ENCODE data around the gene PCDHGA10. TPM values are rescaled to one million over a fixed set of nuclear protein-coding genes. Genes with fewer than 3 reads are reported as not detected.

The PCDHGA10 gene
- total and polyA plus RNA-seq, 2 of the 8 experiments (the other 6 are each of a cell fraction or from before 2014, with no cell fraction given), result 2.2 to 6.4 TPM

- no peak overlapping the region for H2AK5ac ChIP-seq (ENCODE audit: low read depth, low read length)
- H3K27ac ChIP-seq (ENCODE audit: low read depth, low read length), result no peak overlapping the region
- H3K4ac ChIP-seq (replicated peaks; ENCODE audit: insufficient read length, low read depth, low read length), result no peak overlapping the region
- H2AFZ ChIP-seq (ENCODE audit: low read length), result no peak overlapping the region
- H2BK120ac ChIP-seq (replicated peaks; ENCODE audit: low read depth, low read length), result no peak overlapping the region
- no peak overlapping the region for H2BK12ac ChIP-seq (ENCODE audit: low read depth, low read length)
- no peak overlapping the region for H3K9ac ChIP-seq (replicated peaks in 1 of 4; ENCODE audit: extremely low read depth in 1 of 4, low read depth in 3 of 4, low read length in 3 of 4)
- FAIRE-seq (no peak), DNase-seq (ENCODE audit: low read depth in 1 of 2, low spot score in 2 of 2) (no peak)
- H3K56ac ChIP-seq (replicated peaks; ENCODE audit: insufficient read length, low read depth, low read length), result no peak overlapping the region
- no peak overlapping the region for H3K23ac ChIP-seq (ENCODE audit: insufficient read length)
- no peak overlapping the region for H4K91ac ChIP-seq (replicated peaks; ENCODE audit: insufficient read length, low read length)
- H4K20me1 ChIP-seq (replicated peaks in 1 of 2; ENCODE audit: control insufficient read depth in 1 of 2, insufficient read depth in 2 of 2, low read length in 2 of 2), result no peaks in the 10 kb centered on the region
- H3K4me1 ChIP-seq (replicated peaks in 1 of 4; ENCODE audit: control insufficient read depth in 3 of 4, insufficient read depth in 4 of 4, low read length in 3 of 4), result no peaks in the 10 kb centered on the region
- WGBS, 2 experiments (ENCODE audit: extremely low coverage in 1 of 2, insufficient coverage in 1 of 2, insufficient read length in 1 of 2, insufficient replicate concordance in 2 of 2, low coverage in 1 of 2, low lambda C conversion rate in 2 of 2, missing lambda C conversion rate in 1 of 2), result 90% methylated on average over 3 of the region's 3 CpGs; no CpG with 5 or more reads in 1 of the 2 experiments
- H3K23me2 ChIP-seq (ENCODE audit: low read depth, low read length), result no peaks in the 10 kb centered on the region
- no peak overlapping the region for H4K5ac ChIP-seq (ENCODE audit: insufficient read length, low read depth, low read length)
- H3K4me3 ChIP-seq (ENCODE audit: extremely low read depth in 1 of 4, insufficient read depth in 2 of 4, low read depth in 3 of 4, low read length in 4 of 4), result no peak overlapping the region
- CTCF ChIA-PET (ENCODE audit: partially characterized antibody), result interaction anchor here (0.8 to 4.5 kb wide), 5 partner anchors 13 to 59 kb away, joined by 4 to 31 read pairs (median 6); partner anchors contain the start of gene PCDHGA10
- no peak overlapping the region for H3K18ac ChIP-seq (ENCODE audit: extremely low read depth, low read length)
- H3K4me2 ChIP-seq (ENCODE audit: insufficient read depth in 1 of 2, low read depth in 2 of 2, low read length in 2 of 2), result no peak overlapping the region
- H3K36me3 ChIP-seq (ENCODE audit: control insufficient read depth in 2 of 4, insufficient read depth in 4 of 4, low read length in 3 of 4), result no peaks in the 10 kb centered on the region
- H3K79me1 ChIP-seq (ENCODE audit: low read depth, low read length), result no peaks in the 10 kb centered on the region
- H4K8ac ChIP-seq (ENCODE audit: extremely low read depth, insufficient read depth, low read length), result no peak overlapping the region
- H3K9me3 ChIP-seq (ENCODE audit: insufficient read depth in 2 of 2, low read depth in 1 of 2, low read length in 1 of 2), result no peaks in the 10 kb centered on the region
- H3K79me2 ChIP-seq (ENCODE audit: control insufficient read depth in 1 of 2, insufficient read depth in 2 of 2, low read length in 2 of 2), result no peaks in the 10 kb centered on the region
- H3K14ac ChIP-seq (ENCODE audit: insufficient read length), result no peak overlapping the region
- no peak overlapping the region for H2BK20ac ChIP-seq (ENCODE audit: low read length)
- no peaks in the 10 kb centered on the region for H3K27me3 ChIP-seq (replicated peaks in 1 of 4; ENCODE audit: control insufficient read depth in 3 of 4, extremely low read depth in 1 of 4, insufficient read depth in 3 of 4, low read length in 3 of 4)
- POLR2A ChIA-PET (ENCODE audit: partially characterized antibody), result interaction anchor here (0.7 kb wide), 1 partner anchor 13 kb away, joined by 3 read pairs; no protein-coding TSS in a partner anchor
- H2BK5ac ChIP-seq (ENCODE audit: low read depth, low read length), result no peak overlapping the region
- H2BK15ac ChIP-seq (ENCODE audit: low read length), result no peak overlapping the region
- no peak for TF ChIP-seq RXRA (IDR thresholded peaks at IDR 0.05; ENCODE audit: insufficient read depth, low read depth, low read length)
- no peak for TF ChIP-seq RFX5 (IDR thresholded peaks at IDR 0.05; ENCODE audit: borderline replicate concordance, low read depth, low read length)
- TF ChIP-seq CBX8 (IDR thresholded peaks at IDR 0.05; ENCODE audit: borderline replicate concordance, low read depth, low read length), result no peak
- TF ChIP-seq CEBPB (IDR thresholded peaks at IDR 0.05; ENCODE audit: low read depth, low read length), result no peak
- TF ChIP-seq SAP30 (IDR thresholded peaks at IDR 0.05; ENCODE audit: insufficient read depth, insufficient replicate concordance, low read length), result no peak
- no peak for TF ChIP-seq SUZ12 (IDR thresholded peaks at IDR 0.05; ENCODE audit: low read length)
- TF ChIP-seq NANOG (IDR thresholded peaks at IDR 0.05; ENCODE audit: insufficient read depth, low read depth, low read length, poor library complexity, severe bottlenecking), result no peak
- no peak for TF ChIP-seq SP1 (IDR thresholded peaks at IDR 0.05; ENCODE audit: low read depth, low read length)
- no peak for TF ChIP-seq MAFK (IDR thresholded peaks at IDR 0.05; ENCODE audit: low read depth, low read length)
- no peak for TF ChIP-seq EZH2 (IDR thresholded peaks at IDR 0.05; ENCODE audit: low read depth, low read length, severe bottlenecking)
- TF ChIP-seq POLR2A (IDR thresholded peaks at IDR 0.05; ENCODE audit: control extremely low read depth in 1 of 2, low read depth in 2 of 2, low read length in 2 of 2), result no peak
- no peak for TF ChIP-seq SRF (IDR thresholded peaks at IDR 0.05; ENCODE audit: low read depth, low read length)
- no peak for TF ChIP-seq CHD2 (IDR thresholded peaks at IDR 0.05; ENCODE audit: low read length)
- no peak for TF ChIP-seq CREB1 (IDR thresholded peaks at IDR 0.05)
These were observed 52.6 kb downstream of the PCDHGA10 start for GRCh38 chr5:141465351-141465750.
